ENCODE measurements around the gene UAP1L1.

The UAP1L1 gene

DNA sequence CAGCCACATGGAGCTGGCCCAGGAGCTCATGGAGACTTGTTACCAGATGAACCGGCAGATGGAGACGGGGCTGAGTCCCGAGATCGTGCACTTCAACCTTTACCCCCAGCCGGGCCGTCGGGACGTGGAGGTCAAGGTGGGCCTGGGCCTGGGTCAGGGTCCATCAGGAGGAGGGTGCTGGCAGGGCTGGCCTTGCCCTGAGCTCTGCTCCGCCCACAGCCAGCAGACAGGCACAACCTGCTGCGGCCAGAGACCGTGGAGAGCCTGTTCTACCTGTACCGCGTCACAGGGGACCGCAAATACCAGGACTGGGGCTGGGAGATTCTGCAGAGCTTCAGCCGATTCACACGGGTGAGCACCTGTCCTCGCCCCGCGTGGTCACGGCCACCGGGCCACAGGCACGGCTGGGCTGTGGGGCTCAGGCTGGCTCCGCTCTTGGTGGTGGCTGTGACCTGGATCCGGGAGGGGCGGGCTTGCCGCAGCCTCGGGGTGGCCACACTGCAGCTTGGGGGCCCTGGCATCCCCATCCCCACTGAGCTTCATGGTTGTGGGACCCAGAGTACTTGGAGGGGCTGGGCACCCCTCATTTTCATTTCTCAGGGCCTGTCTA lies 30.1 kb downstream of the UAP1L1 start:
- CTCF ChIA-PET = interaction anchor here (1.1 kb wide), 2 partner anchors 24 to 129 kb away, joined by 3 read pairs; no protein-coding TSS in a partner anchor
- H3K4me3 ChIP-seq (ENCODE audit: low read depth, low read length) = no peak overlapping the region
- no peak for DNase-seq (ENCODE audit: low read depth, low spot score)
- no peak for TF ChIP-seq CTCF (IDR thresholded peaks at IDR 0.05; ENCODE audit: insufficient read depth, low read length, missing control alignments)
- POLR2A ChIA-PET = interaction anchor here (0.7 kb wide), 1 partner anchor 21 kb away, joined by 3 read pairs; the partner anchor contains the start of gene MAN1B1

- CTCF ChIA-PET = interaction anchor here (1.1 to 1.2 kb wide), 2 partner anchors 118 to 128 kb away, joined by 3 read pairs; no protein-coding TSS in a partner anchor
- TF ChIP-seq CTCF (IDR thresholded peaks at IDR 0.05; ENCODE audit: insufficient read depth, low read length, missing control alignments) = no peak
- POLR2A ChIA-PET = no interaction called here
- no peak for DNase-seq (ENCODE audit: low read depth, low spot score)
- H3K4me3 ChIP-seq (ENCODE audit: low read depth, low read length) = no peak overlapping the region
Observed at GRCh38 chr9:137107982-137108381, 30.7 kb downstream of the UAP1L1 start.

GRCh38 chr9:137108608-137109249 lies 31.4 kb downstream of the UAP1L1 start:
- no peak for TF ChIP-seq CTCF (IDR thresholded peaks at IDR 0.05; ENCODE audit: insufficient read depth, low read length, missing control alignments)
- ChIA-PET POLR2A (interaction anchor here (1.0 kb wide), 1 partner anchor 21 kb away, joined by 4 read pairs; no protein-coding TSS in a partner anchor), CTCF (interaction anchor here (1.1 to 1.2 kb wide), 2 partner anchors 118 to 128 kb away, joined by 3 to 6 read pairs; no protein-coding TSS in a partner anchor)
- DNase-seq (ENCODE audit: low read depth, low spot score) = no peak
- H3K4me3 ChIP-seq (ENCODE audit: low read depth, low read length) = no peak overlapping the region

DNA sequence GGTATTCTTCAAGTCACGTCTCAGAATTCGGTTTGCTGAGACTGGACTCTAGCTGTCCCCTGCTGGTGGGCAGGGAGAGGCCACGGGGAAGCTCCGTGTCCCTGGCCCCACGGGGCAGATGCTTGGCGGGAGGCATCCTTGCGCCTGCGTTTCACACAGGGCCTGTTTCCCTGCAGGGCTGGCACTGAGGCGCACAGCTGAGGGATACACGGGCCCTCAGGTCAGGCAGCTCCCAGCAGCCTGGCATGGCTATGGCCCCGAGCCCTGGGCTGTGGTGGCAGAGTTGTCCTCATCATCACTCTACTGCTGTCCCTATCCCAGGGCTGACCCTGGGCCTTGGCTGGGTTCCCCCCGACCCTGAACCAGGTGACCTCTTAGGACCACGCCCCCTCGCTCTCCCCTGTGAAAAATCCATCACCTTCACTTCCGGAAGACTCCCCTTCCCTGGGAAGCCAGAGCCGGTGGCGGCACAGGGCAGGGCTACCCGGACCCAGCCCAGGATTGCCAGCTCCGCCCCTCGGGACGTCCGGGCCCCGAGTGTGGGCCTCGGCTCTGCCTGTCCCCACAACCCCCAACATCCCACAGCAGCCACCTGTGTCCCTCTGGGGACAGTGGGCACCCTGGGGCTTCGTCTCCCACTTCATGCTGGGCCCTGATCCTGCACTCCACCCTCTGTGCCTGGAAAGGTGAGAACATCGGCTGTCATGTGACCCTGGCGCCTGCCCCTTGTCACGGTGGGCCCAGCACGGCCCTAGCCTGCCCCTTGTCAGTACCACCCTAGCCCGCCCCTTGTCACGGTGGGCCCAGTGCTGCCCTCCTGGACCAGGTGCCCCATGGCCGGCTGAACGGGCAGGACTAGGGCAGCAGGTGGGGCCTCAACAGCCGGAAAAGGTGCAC lies 32.2 kb downstream of the UAP1L1 start:
- TF ChIP-seq CTCF (IDR thresholded peaks at IDR 0.05; ENCODE audit: insufficient read depth, low read length, missing control alignments) = no peak
- CTCF ChIA-PET = interaction anchor here (1.1 to 1.2 kb wide), 2 partner anchors 117 to 127 kb away, joined by 3 to 6 read pairs; no protein-coding TSS in a partner anchor
- H3K4me3 ChIP-seq (ENCODE audit: low read depth, low read length) = no peak overlapping the region
- POLR2A ChIA-PET = interaction anchor here (1.0 kb wide), 1 partner anchor 20 kb away, joined by 4 read pairs; no protein-coding TSS in a partner anchor
- no peak for DNase-seq (ENCODE audit: low read depth, low spot score)

DNA sequence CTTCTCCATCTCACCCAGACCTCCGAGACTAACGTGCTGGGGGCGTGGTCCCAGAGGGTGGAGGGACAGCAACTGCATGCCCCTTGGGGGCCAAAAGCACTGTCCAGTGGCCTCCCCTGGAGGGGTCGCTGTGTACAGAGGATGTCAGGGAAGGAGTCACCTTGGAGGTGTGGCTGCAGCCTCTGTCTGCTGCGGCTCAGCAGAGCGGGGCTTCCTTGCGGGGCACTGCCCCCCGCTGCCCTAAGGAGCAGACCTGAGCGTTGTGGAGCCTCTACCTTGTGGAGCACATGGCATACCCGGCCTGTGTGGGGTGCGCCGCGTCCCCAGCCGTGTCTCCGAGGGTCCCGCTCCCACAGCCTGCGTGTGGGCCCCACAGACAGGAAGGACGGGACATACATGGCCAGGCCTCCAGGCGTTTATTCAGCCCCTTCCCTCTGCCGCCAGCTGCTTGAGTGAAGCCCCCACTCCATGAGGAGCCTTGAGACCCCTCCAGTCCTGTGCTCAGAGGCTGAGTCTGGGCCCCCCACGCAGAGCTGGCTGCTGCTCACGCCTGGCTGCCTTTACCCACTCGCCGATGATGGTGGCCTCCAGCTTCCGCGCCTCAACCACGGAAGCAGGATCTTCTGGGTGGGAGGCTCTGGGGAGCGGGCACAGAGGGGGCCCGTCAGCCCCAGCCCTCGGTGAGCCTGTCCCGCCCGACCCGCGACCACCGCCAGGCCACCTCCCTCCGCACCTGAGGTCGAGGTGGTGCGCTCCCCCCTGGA lies 33.0 kb downstream of the UAP1L1 start:
- no peak for TF ChIP-seq CTCF (IDR thresholded peaks at IDR 0.05; ENCODE audit: insufficient read depth, low read length, missing control alignments)
- POLR2A ChIA-PET = no interaction called here
- CTCF ChIA-PET = no interaction called here
- no peak for DNase-seq (ENCODE audit: low read depth, low spot score)
- H3K4me3 ChIP-seq (ENCODE audit: low read depth, low read length) = no peak overlapping the region

Data from AG04449 (cell line).